ENCODE results near the gene PDZRN4.

The PDZRN4 gene

GRCh38 chr12:41407232-41407799, 219.2 kb downstream of the PDZRN4 start:
- TF ChIP-seq EGR1 (IDR thresholded peaks at IDR 0.05): no peak

GRCh38 chr12:41409628-41410027, 221.5 kb downstream of the PDZRN4 start:
- TF ChIP-seq NFIC (IDR thresholded peaks at IDR 0.05) (no peak), TCF12 (IDR thresholded peaks at IDR 0.05; ENCODE audit: low read depth) (no peak), EGR1 (IDR thresholded peaks at IDR 0.05) (no peak), CEBPB (IDR thresholded peaks at IDR 0.05) (no peak), USF1 (IDR thresholded peaks at IDR 0.05) (no peak), CREB1 (IDR thresholded peaks at IDR 0.05; ENCODE audit: low read depth) (no peak), TEAD4 (IDR thresholded peaks at IDR 0.05) (no peak), EP300 (IDR thresholded peaks at IDR 0.05; ENCODE audit: borderline replicate concordance) (no peak), ZBTB7A (IDR thresholded peaks at IDR 0.05; ENCODE audit: low read depth) (no peak), FOXM1 (IDR thresholded peaks at IDR 0.05; ENCODE audit: borderline replicate concordance, low read depth) (no peak), RAD21 (IDR thresholded peaks at IDR 0.05; ENCODE audit: low read depth) (no peak), TAF1 (IDR thresholded peaks at IDR 0.05; ENCODE audit: low read depth) (no peak), YY1 (IDR thresholded peaks at IDR 0.05; ENCODE audit: low read depth) (no peak)
- TF ChIP-seq, protein P1, sequence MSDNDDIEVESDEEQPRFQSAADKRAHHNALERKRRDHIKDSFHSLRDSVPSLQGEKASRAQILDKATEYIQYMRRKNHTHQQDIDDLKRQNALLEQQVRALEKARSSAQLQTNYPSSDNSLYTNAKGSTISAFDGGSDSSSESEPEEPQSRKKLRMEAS (IDR thresholded peaks at IDR 0.05): no peak
- TF ChIP-seq, protein P2, sequence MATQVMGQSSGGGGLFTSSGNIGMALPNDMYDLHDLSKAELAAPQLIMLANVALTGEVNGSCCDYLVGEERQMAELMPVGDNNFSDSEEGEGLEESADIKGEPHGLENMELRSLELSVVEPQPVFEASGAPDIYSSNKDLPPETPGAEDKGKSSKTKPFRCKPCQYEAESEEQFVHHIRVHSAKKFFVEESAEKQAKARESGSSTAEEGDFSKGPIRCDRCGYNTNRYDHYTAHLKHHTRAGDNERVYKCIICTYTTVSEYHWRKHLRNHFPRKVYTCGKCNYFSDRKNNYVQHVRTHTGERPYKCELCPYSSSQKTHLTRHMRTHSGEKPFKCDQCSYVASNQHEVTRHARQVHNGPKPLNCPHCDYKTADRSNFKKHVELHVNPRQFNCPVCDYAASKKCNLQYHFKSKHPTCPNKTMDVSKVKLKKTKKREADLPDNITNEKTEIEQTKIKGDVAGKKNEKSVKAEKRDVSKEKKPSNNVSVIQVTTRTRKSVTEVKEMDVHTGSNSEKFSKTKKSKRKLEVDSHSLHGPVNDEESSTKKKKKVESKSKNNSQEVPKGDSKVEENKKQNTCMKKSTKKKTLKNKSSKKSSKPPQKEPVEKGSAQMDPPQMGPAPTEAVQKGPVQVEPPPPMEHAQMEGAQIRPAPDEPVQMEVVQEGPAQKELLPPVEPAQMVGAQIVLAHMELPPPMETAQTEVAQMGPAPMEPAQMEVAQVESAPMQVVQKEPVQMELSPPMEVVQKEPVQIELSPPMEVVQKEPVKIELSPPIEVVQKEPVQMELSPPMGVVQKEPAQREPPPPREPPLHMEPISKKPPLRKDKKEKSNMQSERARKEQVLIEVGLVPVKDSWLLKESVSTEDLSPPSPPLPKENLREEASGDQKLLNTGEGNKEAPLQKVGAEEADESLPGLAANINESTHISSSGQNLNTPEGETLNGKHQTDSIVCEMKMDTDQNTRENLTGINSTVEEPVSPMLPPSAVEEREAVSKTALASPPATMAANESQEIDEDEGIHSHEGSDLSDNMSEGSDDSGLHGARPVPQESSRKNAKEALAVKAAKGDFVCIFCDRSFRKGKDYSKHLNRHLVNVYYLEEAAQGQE (IDR thresholded peaks at IDR 0.05; ENCODE audit: low read depth): no peak

GRCh38 chr12:41418586-41418985, 230.5 kb downstream of the PDZRN4 start:
- TF ChIP-seq, protein P2 (IDR thresholded peaks at IDR 0.05; ENCODE audit: low read depth): no peak
- TF ChIP-seq YY1 (IDR thresholded peaks at IDR 0.05; ENCODE audit: low read depth) (no peak), CEBPB (IDR thresholded peaks at IDR 0.05) (no peak), ZBTB7A (IDR thresholded peaks at IDR 0.05; ENCODE audit: low read depth) (no peak), EP300 (IDR thresholded peaks at IDR 0.05; ENCODE audit: borderline replicate concordance) (no peak), TCF12 (IDR thresholded peaks at IDR 0.05; ENCODE audit: low read depth) (no peak), USF1 (IDR thresholded peaks at IDR 0.05) (no peak), RAD21 (IDR thresholded peaks at IDR 0.05; ENCODE audit: low read depth) (no peak)
- TF ChIP-seq, protein P1 (IDR thresholded peaks at IDR 0.05): no peak

DNA sequence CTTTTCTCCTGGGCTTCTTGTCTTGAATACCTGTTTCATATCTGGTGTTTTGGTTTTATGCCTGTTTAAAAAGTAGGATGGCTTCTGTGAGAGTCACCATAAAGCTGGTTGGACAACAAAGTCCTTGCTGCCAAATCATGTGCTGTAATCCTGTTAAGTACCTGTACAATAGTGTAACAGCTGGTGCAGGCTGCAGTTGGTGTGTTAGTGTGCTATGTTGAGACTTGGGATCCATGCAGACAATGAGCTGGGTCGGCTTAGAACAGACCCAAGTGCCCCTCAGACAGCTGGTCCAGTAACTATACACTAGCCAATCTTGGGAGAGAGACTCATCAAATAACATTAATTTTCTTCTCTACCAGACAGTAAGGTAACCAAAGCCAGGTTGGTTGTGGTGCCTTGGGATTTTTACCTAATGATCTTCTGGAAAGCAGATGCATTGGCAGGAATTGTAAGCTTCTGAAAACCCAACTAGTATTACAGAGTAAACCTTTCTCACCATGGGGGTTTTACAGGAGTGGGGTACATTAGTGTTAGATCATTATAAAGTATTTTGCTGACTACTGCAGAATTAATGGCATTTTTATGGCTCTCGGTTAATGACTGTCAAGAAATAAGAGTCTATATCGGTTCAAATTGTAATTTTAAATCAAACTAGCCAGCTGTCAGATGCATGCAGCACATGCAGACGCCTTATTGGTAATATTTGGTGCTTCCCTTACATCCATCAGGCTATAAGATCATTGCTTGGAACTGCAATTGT, 231.2 kb downstream of the PDZRN4 start:
- no peak for TF ChIP-seq TAF1 (IDR thresholded peaks at IDR 0.05; ENCODE audit: low read depth)
- TF ChIP-seq, protein P2 (IDR thresholded peaks at IDR 0.05; ENCODE audit: low read depth): no peak
- no peak for TF ChIP-seq CEBPB (IDR thresholded peaks at IDR 0.05)
- TF ChIP-seq, protein P1 (IDR thresholded peaks at IDR 0.05): no peak
- no peak for TF ChIP-seq FOXM1 (IDR thresholded peaks at IDR 0.05; ENCODE audit: borderline replicate concordance, low read depth)
- TF ChIP-seq USF1 (IDR thresholded peaks at IDR 0.05): no peak
- TF ChIP-seq NFIC (IDR thresholded peaks at IDR 0.05): no peak
- no peak for TF ChIP-seq EP300 (IDR thresholded peaks at IDR 0.05; ENCODE audit: borderline replicate concordance)
- TF ChIP-seq RAD21 (IDR thresholded peaks at IDR 0.05; ENCODE audit: low read depth): no peak
- TF ChIP-seq TCF12 (IDR thresholded peaks at IDR 0.05; ENCODE audit: low read depth): no peak
- TF ChIP-seq CREB1 (IDR thresholded peaks at IDR 0.05; ENCODE audit: low read depth): no peak
